GM12801 (cell line): Measurements from ENCODE around the gene CENPF.

ENCODE experiments used
- CTCF ChIP-seq: IDR thresholded peaks from one replicate; pipeline ENCODE4 v1.5.1; 2011; ENCODE audit warnings: control low read depth; ENCODE audit not compliant: insufficient read length; ENCODE audit errors: extremely low read depth

CENPF gene

GRCh38 chr1:214617843-214618242 lies 14.8 kb downstream of the CENPF start:
- no peak for TF ChIP-seq CTCF

- no peak for TF ChIP-seq CTCF
Observed at GRCh38 chr1:214621236-214621635, 18.2 kb downstream of the CENPF start.

- no peak for TF ChIP-seq CTCF
Observed at GRCh38 chr1:214623430-214623829, 20.4 kb downstream of the CENPF start.

- TF ChIP-seq CTCF: no peak
Observed at GRCh38 chr1:214632091-214632490, 29.1 kb downstream of the CENPF start.

GRCh38 chr1:214633686-214634085 lies 30.7 kb downstream of the CENPF start:
- TF ChIP-seq CTCF: no peak

GRCh38 chr1:214634267-214634666 lies 31.3 kb downstream of the CENPF start:
- TF ChIP-seq CTCF: no peak

- TF ChIP-seq CTCF: no peak
Observed at GRCh38 chr1:214635086-214635485, 32.1 kb downstream of the CENPF start.

GRCh38 chr1:214635506-214635905 lies 32.5 kb downstream of the CENPF start:
- no peak for TF ChIP-seq CTCF
